ENCODE measurements around the gene CYP2D6. TPM values are rescaled to one million over a fixed set of nuclear protein-coding genes. Genes with fewer than 3 reads are reported as not detected.
A peak's percentile ranks its signal among the peaks of the same experiment; 100 is the strongest.
"Not testable (repeated sequence)": the region's sequence is repeated elsewhere in the genome, so short reads cannot be mapped to it uniquely, and the experiment has no call there.

Gene CYP2D6
- total RNA-seq, 1 donor from 2014 or later, result 1.4 TPM

- H3K27ac ChIP-seq, result no peak overlapping the region
- H3K36me3 ChIP-seq, result no peaks in the 10 kb centered on the region
- no peak overlapping the region for H3K4me3 ChIP-seq
- DNase-seq (no peak), ATAC-seq (no peak)
- no peak for TF ChIP-seq CTCF (IDR thresholded peaks at IDR 0.05)
- intact Hi-C loops (cut with DNase I), result no loop called here
- no peaks in the 10 kb centered on the region for H3K4me1 ChIP-seq
- H3K27me3 ChIP-seq (ENCODE audit: low read depth), result no peaks in the 10 kb centered on the region
- no peaks in the 10 kb centered on the region for H3K9me3 ChIP-seq
Observed at GRCh38 chr22:42138972-42139371, 8.4 kb upstream of the CYP2D6 start.

GRCh38 chr22:42138122-42138770 is 7.6 kb upstream of the CYP2D6 start:
- intact Hi-C loops (cut with DNase I), result no loop called here
- TF ChIP-seq CTCF (IDR thresholded peaks at IDR 0.05), result no peak
- DNase-seq (no peak), ATAC-seq (no peak)
- Histone ChIP-seq H3K27ac (no peak overlapping the region), H3K4me1 (no peaks in the 10 kb centered on the region), H3K9me3 (no peaks in the 10 kb centered on the region), H3K27me3 (ENCODE audit: low read depth) (no peaks in the 10 kb centered on the region), H3K36me3 (no peaks in the 10 kb centered on the region), H3K4me3 (no peak overlapping the region)

GRCh38 chr22:42135688-42136087 is 5.1 kb upstream of the CYP2D6 start:
- H3K36me3 ChIP-seq; H3K27ac ChIP-seq; H3K27me3 ChIP-seq (ENCODE audit: low read depth); ATAC-seq; H3K4me3 ChIP-seq; DNase-seq; H3K4me1 ChIP-seq; intact Hi-C loops (cut with DNase I); H3K9me3 ChIP-seq: not testable (repeated sequence)

GRCh38 chr22:42134100-42135020 is 3.8 kb upstream of the CYP2D6 start:
- H3K36me3 ChIP-seq, result no peaks in the 10 kb centered on the region

GRCh38 chr22:42132457-42132856 is 1.8 kb upstream of the CYP2D6 start:
- DNase-seq (no peak), ATAC-seq (no peak)
- TF ChIP-seq CTCF (IDR thresholded peaks at IDR 0.05), result no peak
- intact Hi-C loops (cut with DNase I), result no loop called here
- Histone ChIP-seq H3K27me3 (ENCODE audit: low read depth) (no peaks in the 10 kb centered on the region), H3K4me1 (no peaks in the 10 kb centered on the region), H3K36me3 (no peaks in the 10 kb centered on the region), H3K4me3 (no peak overlapping the region), H3K27ac (no peak overlapping the region), H3K9me3 (no peaks in the 10 kb centered on the region)

More at GRCh38 chr22:42134100-42135020, 3.8 kb upstream of the CYP2D6 start:
- ATAC-seq (no peak), DNase-seq (no peak)
- H3K4me3 ChIP-seq, result peak overlapping the region; percentile 2
- TF ChIP-seq CTCF (IDR thresholded peaks at IDR 0.05), result no peak
- H3K27ac ChIP-seq, result no peak overlapping the region
- no peaks in the 10 kb centered on the region for H3K27me3 ChIP-seq (ENCODE audit: low read depth)
- no peaks in the 10 kb centered on the region for H3K4me1 ChIP-seq
- H3K9me3 ChIP-seq, result no peaks in the 10 kb centered on the region
- intact Hi-C loops (cut with DNase I), result no loop called here

- Histone ChIP-seq H3K9me3 (no peaks in the 10 kb centered on the region), H3K4me1 (no peaks in the 10 kb centered on the region), H3K4me3 (no peak overlapping the region), H3K27me3 (ENCODE audit: low read depth) (no peaks in the 10 kb centered on the region), H3K36me3 (no peaks in the 10 kb centered on the region), H3K27ac (no peak overlapping the region)
- ATAC-seq (peak in 1 of 2 donors; percentile 2), DNase-seq (no peak)
- TF ChIP-seq CTCF (IDR thresholded peaks at IDR 0.05), result no peak
- intact Hi-C loops (cut with DNase I), result no loop called here
Observed at GRCh38 chr22:42131562-42131961, 952 bp upstream of the CYP2D6 start.

- intact Hi-C loops (cut with DNase I); H3K9me3 ChIP-seq; H3K36me3 ChIP-seq; H3K4me3 ChIP-seq; ATAC-seq; DNase-seq; H3K27ac ChIP-seq; H3K27me3 ChIP-seq (ENCODE audit: low read depth); H3K4me1 ChIP-seq: not testable (repeated sequence)
Observed at GRCh38 chr22:42130182-42130581, 428 bp downstream of the CYP2D6 start.

GRCh38 chr22:42128776-42129694 is 1.6 kb downstream of the CYP2D6 start:
- ATAC-seq, result peak; percentile 17 to 18

More at GRCh38 chr22:42128776-42129694, 1.6 kb downstream of the CYP2D6 start:
- H3K4me1 ChIP-seq; intact Hi-C loops (cut with DNase I); H3K4me3 ChIP-seq; H3K27ac ChIP-seq; H3K36me3 ChIP-seq; H3K9me3 ChIP-seq; H3K27me3 ChIP-seq (ENCODE audit: low read depth): not testable (repeated sequence)
- peak; percentile 59 for DNase-seq
